HG02798 (cell line): ENCODE data around the gene CFC1B.
"Not testable (repeated sequence)": the region's sequence is repeated elsewhere in the genome, so short reads cannot be mapped to it uniquely, and the experiment has no call there.

Experiments
- ATAC-seq: cut with Tn5 transposase; IDR thresholded peaks from one replicate; pipeline ENCODE4 v1.9.1; 2021; ENCODE audit warnings: mild to moderate bottlenecking; ENCODE audit not compliant: unreplicated experiment, poor library complexity

The CFC1B gene

GRCh38 chr2:130554178-130554577, 33.2 kb downstream of the CFC1B start:
- ATAC-seq, result not testable (repeated sequence)

DNA sequence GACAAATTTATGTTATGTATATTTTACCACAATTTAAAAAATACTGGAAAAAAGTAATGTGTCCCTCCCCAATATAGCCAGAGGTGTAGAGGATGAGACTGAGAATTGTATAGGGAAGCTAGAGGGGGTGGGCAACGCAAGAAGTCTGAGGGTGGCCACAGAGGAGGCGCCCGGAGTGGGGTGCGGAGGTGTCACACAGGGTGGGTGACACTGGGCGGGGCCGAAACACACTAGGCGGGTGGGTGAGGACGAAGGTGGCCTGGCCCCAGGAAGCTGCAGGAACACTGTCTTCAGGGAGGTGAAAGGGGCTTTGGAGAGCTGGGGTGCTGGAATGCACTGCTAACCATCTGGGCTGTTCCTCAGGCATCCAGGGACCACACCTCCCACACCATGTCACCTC, 35.4 kb downstream of the CFC1B start:
- not testable (repeated sequence) for ATAC-seq

- not testable (repeated sequence) for ATAC-seq
Observed at GRCh38 chr2:130566165-130566564, 45.1 kb downstream of the CFC1B start.

- not testable (repeated sequence) for ATAC-seq
Observed at GRCh38 chr2:130571929-130572328, 50.9 kb downstream of the CFC1B start.

DNA sequence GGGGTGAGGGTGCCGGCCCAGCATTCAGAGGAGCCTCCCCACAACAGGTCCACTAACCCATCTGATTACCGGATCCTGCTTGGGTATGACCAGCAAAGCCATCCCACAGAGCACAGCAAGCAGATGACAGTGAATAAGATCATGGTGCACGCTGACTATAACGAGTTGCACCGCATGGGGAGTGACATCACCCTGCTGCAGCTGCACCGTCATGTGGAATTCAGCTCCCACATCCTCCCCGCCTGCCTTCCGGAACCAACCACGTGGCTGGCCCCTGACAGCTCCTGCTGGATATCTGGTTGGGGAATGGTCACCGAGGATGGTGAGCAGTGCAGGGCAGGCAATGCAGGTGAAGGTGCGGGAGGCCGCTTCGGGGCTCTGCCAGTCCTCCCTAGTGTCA, 53.2 kb downstream of the CFC1B start:
- ATAC-seq, result not testable (repeated sequence)

DNA sequence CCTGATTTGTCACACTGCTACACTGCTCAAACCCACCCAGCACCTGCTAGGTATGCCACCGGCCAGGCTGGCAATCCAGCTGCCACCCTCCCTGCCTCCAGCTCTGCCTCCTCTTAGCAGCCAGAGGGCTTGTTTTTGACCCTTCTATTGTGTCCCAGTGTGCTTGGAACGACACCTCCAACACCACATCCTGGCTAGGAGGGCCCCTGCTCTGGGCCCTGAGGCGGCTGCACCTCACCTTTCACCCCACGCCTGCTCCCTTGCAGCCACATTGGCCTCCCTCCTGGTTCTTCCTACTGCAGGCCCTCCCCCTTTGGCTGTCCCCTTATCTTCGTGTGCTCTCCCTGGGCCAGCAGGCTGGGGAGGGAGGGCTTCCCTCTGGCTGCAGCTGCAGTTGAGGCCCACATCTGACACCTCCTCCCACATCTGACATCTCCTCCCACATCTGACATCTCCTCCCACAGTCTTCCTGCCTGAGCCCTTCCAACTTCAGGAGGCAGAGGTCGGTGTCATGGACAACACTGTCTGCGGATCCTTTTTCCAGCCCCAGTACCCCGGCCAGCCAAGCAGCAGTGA, 55.3 kb downstream of the CFC1B start:
- ATAC-seq, result not testable (repeated sequence)

GRCh38 chr2:130577559-130577958, 56.5 kb downstream of the CFC1B start:
- ATAC-seq, result not testable (repeated sequence)
